ENCODE data around the gene ZNF366.

ZNF366 gene, protein sequence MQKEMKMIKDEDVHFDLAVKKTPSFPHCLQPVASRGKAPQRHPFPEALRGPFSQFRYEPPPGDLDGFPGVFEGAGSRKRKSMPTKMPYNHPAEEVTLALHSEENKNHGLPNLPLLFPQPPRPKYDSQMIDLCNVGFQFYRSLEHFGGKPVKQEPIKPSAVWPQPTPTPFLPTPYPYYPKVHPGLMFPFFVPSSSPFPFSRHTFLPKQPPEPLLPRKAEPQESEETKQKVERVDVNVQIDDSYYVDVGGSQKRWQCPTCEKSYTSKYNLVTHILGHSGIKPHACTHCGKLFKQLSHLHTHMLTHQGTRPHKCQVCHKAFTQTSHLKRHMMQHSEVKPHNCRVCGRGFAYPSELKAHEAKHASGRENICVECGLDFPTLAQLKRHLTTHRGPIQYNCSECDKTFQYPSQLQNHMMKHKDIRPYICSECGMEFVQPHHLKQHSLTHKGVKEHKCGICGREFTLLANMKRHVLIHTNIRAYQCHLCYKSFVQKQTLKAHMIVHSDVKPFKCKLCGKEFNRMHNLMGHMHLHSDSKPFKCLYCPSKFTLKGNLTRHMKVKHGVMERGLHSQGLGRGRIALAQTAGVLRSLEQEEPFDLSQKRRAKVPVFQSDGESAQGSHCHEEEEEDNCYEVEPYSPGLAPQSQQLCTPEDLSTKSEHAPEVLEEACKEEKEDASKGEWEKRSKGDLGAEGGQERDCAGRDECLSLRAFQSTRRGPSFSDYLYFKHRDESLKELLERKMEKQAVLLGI

DNA sequence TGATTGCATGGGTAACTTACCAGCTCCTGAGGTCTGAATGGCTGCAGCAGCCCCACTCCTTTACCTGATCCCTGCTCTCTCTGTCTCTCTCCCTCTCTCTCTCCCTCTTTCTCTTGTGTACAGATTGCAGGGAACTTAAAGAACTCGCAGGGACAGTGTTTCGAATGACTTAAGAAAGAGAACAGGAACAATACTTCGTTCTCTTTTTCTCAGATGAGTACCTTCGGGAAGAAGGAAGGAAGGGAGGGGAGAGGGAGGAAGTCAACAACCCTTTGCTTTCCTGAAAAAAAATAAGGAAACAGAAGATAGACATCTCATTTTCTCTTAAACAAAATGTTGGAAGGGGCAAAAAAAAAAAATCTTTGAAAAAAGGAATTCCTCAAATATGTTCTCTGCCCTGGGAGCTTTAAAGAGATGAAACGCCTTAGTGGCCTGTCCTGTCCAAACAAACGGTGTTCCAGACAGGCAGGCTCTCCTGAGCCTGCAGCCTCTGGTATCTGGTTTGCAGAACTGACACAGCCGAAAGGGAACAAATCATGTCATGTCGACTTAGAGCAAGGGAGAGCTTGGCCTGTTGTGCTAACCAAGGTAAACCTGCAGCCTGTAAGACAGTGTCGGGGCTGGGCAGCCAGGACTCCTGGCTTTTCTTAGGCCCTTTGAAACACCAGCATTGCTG, at the start of gene ZNF366:
TSS of gene ZNF366 (minus strand) at position 180 of the 676 bp plus-strand sequence. CDS start 45,914 bp downstream, outside the sequence.
- DNase-seq (ENCODE audit: low read depth in 1 of 2, low spot score in 1 of 2), result no peak

DNA sequence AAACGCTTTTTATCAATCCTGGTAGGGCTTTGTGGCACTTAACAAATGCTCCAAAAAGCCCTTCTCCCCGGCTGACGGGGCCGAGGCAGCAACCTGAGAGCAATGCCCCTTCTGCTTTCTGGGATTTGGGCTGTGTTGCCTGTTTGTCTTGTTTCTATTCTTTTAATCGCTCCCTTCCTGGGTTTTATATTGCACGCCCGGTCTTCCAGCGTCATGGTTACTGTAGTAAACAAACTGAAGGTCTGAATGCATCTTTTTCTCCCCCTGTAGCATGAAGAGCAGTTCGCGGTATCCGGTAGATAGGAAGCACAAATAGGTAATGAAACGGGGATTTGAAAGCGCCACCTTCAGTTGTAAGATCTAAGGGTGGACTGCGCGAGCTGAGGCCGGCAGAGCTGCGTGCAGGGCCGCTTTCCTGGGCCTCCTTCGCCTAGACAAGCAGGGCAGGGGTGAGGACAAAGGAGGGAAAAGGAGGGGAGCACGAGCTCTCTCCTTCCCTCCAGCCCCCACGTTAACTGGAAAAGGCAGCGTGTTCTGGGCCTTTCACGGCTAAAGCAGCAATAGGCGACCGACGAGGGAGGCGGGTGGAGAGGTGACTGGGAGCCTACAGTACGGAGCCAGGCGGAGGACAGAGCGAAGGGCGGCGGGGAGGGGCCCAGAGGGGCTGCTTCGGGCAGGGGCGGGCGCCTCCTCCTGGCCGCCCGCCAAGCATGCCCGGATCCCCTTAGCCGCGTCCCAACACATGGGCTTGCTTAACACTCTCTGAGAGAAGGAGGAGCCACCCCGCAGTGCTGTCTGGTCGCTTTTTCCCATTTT, 49.3 kb upstream of the ZNF366 start:
- DNase-seq (ENCODE audit: low read depth in 1 of 2, low spot score in 1 of 2), result peak in 1 of 2 donors; percentile 0

DNA sequence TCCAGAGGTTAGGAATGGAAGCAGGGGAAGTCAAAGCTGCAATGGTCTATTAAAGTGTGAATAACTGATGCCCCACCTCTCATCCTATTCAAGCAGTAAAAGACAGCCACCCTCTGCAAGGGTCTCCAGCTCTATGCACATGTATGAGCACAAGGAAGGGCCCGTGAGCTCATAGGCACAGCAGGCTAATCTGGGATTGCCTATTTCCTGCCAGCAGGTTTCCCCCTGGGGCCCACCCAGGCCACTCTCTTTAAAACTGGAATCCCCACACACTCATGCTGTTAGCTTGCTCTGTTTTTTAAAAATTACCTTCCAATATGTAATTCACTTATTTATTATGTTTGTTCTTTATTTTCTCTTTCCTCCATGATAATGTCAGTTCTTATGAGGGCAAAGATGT, 48.7 kb upstream of the ZNF366 start:
- DNase-seq (ENCODE audit: low read depth in 1 of 2, low spot score in 1 of 2), result no peak

DNA sequence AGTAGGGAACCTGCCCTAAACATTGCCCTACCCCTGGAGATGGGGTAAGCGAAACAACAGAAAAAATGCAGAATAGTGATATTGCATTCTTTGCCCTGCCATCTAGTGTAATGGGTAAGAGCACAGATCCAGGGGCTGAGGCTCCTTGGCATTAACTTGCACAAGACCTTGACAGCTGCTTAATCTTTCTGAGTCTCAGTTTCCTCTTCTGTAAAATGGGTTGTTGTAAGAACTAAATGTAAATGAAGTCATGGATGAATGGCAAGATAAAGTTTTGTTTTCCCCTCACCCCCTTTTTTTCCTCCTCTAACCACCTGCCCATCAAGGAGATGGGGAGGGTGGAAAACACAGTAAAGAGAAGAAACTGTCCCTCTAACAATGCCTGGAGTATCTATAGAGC, 47.7 kb upstream of the ZNF366 start:
- DNase-seq (ENCODE audit: low read depth in 1 of 2, low spot score in 1 of 2), result no peak

DNA sequence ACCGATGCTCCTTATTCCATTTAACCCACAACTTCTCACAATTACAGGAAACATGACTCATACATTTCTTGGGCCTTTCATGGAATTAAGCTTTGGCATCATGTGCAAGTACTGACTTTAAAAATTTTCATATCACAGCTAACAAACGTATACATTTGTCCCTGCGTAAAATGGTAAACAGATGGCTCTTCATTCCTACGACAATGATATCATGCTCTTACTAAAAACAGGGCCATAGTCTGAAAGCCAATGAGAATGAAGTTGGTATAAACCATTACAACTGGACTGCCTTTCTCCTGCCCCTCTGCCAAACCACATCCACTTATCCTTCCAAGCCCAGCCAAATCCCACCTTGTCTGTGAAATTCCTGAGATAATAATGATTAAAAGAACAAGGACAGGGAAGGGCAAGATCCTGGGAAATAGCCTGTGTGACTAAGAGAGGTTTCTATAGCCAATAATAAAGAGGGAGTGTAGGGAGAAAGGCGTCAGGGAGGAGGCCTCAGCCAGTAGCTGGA, 44.9 kb upstream of the ZNF366 start:
- no peak for DNase-seq (ENCODE audit: low read depth in 1 of 2, low spot score in 1 of 2)

DNA sequence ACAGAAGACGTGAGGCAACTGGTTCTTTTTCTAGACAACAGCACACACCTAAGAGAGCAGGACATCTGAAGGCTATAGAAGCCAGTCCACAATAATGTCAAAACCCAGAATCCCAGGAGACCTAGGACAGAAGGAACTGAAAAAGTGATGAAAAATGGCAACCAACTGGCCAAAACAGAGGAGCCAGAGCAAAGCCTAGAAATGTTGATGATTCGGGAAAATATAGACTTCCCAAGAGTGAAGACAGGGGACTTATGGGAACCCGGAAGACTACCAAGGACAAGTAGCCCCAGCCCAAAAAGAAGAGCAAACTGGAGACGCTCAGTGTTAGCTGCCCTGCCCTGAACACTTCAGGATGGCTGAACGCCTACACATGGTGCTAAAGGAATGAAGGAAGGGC, 43.4 kb upstream of the ZNF366 start:
- no peak for DNase-seq (ENCODE audit: low read depth in 1 of 2, low spot score in 1 of 2)

DNA sequence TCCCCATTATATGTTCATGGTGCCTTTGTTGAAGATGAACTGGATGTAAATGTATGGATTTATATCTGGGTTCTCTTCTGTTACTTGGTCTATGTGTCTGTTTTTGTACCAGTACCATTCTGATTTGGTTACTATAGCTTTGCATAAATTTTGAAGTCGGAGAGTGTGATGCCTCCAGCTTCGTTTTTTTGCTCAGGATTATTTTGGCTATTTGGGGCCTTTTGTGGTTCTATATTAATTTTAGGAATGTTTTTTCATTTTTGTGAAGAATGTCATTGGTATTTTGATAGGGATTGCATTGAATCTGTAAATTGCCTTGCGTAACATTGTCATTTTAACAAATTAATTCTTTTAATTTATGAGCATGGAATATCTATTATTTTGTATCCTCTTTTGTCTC, 36.6 kb upstream of the ZNF366 start:
- no peak for DNase-seq (ENCODE audit: low read depth in 1 of 2, low spot score in 1 of 2)

DNA sequence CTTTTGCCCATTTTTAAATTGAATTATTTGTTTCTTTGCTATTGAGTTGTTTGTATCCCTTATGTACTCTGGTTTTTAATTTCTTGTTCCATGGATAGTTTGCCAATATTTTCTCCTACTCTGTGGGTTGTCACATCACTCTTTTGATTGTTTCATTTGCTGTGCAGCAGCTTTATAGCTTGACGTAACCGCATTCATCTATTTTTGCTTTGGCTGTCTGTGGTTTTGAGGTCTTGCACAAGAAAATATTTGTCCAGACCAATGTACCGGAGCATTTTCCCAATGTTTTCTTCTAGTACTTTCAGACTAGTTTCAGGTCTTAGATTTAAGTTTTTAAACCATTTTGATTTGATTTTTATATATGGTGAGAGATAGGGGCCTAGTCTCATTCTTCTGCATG, 36.2 kb upstream of the ZNF366 start:
- DNase-seq (ENCODE audit: low read depth in 1 of 2, low spot score in 1 of 2), result no peak

DNA sequence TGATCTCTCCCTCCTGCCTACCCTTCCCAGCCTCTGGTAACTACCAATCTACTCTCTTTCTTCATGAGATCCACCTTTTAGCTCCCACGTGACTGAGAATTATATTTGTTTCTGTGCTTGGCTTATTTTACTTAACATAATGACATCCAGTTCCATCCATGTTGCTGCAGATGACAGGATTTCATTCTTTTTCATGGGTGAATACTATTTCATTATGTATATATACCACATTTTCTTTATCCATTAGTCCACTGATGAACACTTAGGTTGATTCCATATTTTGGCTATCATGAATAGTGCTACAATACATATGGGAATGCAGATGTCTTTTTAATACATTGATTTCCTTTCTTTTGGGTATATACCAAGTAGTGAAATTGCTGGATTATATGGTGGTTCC, 35.5 kb upstream of the ZNF366 start:
- DNase-seq (ENCODE audit: low read depth in 1 of 2, low spot score in 1 of 2), result no peak

DNA sequence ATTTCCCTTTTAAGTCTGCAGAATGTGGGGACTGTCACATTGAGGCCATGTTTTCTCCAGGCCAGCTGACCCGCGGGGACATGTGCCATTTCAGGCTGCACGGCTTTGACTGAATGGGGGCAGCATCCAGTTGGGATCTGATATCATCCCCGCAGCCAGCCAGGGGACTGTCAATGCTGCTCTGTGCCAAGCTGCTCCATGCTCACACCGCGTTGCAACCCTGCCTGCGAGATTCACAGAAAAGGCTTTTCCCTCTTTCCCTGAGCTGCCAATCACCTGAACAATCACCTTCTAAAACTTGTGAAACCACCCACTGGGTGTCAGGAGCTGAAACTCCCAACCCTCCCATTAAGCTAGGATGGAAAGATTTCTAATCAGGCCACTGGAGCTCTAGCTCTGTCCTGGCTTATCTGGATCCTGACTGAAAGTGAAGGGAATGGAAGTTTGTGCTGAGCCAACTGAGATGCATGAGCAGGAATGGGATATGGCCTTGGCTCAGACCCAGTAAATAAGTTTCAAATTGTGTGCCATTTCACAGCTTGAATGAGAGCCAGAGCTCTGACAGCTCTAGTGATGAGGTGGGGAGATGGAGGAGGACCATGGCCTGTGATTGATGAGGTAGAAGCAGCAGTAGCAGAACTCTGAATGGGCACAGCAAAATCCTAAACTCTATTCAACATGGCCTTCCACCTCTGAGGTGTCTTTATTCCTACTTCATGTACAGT, 34.5 kb upstream of the ZNF366 start:
- DNase-seq (ENCODE audit: low read depth in 1 of 2, low spot score in 1 of 2), result no peak

DNA sequence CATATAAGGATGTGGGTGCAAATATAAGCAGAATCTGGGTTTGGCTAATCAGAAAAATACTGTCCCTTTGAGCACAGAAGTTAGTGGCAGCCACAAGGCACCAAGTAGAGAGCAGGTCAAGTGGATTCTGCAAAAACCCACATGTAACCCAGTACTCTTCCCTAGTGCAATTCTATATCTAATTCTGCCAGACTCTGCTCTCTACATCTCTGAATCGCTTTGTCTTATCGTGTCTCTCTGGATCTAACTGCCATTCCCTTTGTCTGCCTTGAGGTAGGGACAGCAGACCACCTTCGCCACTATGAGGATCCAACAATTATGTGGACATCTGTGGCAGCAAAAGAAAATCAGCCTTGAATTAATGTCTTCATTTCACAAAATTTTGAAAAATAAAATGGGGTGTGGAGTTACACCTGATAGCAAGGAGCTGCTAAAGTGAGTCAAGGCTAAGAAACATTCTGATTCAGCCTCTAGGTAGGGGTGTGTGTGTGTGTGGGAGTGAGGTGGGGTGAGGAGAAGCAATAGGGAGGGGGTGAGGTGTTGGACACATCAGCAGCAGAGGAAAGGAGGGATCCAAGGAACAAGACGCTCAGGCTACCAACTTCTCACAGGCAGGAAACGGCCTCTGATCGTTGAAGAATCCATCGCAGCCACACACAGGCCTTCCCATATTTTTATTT, 33.7 kb upstream of the ZNF366 start:
- DNase-seq (ENCODE audit: low read depth in 1 of 2, low spot score in 1 of 2), result no peak

DNA sequence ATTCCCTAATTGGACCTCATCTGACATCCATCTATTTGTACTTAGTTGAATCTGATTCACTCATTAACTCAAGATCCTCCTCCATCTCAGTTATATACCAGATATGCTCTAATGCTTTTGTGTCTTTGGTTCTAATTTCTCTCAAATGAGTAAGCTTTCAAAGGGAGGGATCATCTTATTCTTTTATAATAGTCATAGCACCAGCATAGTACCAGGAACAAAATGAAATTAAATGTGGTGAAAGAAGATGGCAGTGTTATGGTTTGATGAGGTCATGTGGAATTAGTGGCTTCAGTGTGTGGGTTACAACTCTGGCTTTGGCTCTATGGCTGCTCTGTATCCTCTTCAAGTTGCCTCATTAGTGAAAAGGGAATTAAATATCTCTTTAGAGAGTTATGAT, 32.5 kb upstream of the ZNF366 start:
- DNase-seq (ENCODE audit: low read depth in 1 of 2, low spot score in 1 of 2), result no peak

DNA sequence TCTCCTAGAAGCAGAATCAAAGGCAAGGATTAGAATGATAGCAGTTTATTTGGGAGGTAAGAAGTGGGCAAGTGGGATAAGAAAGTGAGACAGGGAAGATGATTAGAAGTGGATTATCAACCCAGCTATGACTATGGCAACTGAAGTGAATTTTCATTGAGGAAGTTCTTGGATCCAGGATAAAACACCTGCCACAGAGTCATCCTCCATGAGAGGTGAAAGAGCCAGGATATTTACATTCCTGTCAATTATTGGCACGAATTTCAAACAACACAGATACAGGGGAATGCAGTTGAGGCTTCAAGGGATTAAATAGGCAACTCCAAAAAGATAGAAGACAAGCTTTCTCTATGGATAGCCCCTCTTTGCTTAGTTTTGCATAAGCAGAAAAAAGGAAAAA, 31.8 kb upstream of the ZNF366 start:
- DNase-seq (ENCODE audit: low read depth in 1 of 2, low spot score in 1 of 2), result no peak

DNA sequence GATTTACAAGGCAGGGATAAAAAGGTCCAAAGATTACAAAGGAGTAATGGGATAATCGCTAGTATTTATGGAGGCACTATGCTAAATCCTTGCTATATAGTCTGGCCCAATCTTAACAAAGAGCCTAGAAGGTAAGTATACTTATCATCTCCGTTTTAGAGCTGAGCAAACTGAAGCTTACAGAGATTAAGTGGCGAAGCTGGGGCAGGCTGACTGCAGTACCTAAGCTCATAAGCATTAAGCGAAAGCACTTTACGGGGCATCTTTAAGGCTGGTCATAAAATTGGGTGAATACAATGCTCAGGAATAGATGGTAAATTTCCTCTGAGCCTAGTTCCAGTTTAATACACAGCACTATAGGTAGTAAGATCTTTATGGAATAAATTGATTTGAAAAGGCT, 30.0 kb upstream of the ZNF366 start:
- no peak for DNase-seq (ENCODE audit: low read depth in 1 of 2, low spot score in 1 of 2)

DNA sequence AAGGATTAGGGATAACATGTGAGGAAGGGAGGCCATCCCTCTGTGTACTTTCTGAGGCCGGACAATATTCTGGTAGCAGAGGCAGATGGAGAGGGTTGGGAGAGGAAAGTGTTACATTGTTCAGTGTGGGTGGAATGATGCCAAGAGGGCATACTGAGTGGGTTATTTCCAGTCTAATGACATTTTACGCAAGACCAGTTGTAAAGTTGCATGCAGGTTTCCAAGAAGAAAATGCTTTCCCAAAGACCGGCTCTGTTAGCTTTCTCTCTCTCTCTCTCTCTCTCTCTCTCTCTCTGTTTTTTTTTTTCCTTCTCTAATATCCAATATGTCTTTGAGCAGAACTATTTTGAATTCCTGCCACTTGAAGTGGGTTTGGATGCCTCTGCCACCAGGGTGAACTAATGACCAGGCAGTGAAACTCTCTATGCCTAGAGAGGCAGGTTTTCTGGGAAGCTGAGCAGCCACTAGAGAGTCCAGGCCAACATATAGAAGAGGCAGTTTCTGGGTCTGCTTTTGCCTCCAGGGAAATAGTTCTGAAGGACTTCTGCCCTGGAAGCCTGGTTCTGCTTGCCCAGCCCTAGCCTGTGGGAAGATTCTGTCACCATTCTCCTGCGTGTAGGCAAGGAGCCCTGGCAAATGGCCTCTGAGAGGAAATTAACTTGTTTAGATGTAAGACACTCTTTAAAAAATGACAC, 24.4 kb upstream of the ZNF366 start:
- no peak for DNase-seq (ENCODE audit: low read depth in 1 of 2, low spot score in 1 of 2)

DNA sequence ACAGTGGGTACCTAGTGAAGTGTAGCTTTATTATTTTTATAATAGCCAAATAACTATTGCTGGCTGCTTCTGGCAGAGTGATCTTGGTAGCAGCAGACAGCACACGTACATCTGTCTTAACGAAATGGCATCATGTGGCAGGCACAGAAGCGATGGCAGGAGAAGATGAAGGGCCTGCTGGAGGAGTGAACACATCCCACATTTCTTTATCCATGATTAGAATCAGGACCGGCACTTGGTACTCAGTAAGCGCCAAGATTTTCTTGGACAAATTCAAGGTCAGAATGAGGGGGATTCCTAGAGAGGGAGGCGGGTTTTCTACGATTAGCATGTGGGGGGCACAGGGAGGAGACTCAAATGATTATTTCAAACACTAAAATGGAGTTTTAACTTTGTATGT, 23.0 kb upstream of the ZNF366 start:
- DNase-seq (ENCODE audit: low read depth in 1 of 2, low spot score in 1 of 2), result no peak

DNA sequence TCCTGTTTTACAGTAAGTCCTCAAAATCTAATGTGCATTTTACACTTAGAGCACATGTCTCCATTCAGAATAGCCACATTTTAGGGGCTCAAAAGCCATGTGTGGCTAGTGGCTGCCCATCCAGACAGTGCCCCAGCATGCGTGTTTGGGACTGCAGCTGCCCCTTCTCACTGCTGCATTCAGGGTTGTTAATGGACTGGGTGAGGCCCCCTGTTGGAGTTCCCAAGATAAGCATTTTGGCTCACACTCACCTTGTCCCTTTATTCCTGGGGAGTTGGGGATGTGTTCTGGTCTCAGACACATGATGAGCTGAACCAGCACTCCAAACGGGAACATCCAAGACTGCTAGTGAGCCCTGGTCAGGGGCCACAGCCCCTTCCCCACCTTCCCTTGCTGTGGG, 22.2 kb upstream of the ZNF366 start:
- no peak for DNase-seq (ENCODE audit: low read depth in 1 of 2, low spot score in 1 of 2)

DNA sequence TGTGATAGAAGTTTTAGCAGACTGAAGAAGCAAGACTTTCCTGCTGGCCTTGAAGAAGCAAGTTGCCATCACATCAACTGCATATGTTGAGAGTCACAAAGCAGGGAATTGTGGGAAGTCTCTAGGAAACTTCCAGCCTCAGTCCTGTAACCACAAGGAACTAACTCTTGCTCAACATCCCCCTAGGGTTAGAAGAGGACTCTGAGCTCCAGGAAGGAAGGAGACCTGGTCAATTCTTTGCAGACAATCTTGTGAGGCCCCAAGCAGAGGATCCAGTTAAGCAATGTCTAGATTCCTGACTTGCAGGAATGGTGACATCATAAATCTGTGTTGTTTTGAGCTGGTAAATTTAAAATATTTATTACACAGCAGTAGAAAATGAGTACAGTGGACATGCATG, 18.6 kb upstream of the ZNF366 start:
- DNase-seq (ENCODE audit: low read depth in 1 of 2, low spot score in 1 of 2), result no peak

DNA sequence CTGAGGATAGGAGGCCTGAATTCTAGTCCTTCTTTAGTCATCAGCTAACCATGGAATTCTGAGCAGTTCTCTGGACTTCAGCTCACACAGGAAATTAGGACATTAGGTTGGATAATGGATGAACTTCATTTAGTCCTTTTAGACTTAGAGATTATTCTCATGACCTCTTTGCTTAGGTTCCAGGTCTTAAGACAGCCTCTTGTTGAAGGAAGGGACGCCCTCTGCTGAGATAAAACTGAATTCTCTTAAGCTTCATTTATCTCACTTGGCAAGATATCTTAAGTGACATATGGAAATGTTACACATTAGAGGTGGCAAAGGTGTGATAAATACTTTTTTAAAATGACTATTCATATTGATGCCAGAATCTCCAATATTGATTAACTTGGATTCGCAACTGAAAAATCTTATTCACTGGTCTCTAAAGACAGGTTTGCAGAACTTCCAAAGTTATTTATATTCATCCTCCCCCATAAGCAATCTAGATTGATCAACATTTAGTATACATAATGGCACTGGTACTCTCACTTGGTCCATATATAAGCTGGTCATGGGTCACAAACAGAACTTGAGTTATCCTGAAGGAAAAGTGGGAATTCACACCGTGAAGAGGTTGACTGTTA, 16.9 kb upstream of the ZNF366 start:
- no peak for DNase-seq (ENCODE audit: low read depth in 1 of 2, low spot score in 1 of 2)
